GM18873 (cell line): ENCODE measurements around the gene ECI1.
"Not testable (repeated sequence)": the region's sequence is repeated elsewhere in the genome, so short reads cannot be mapped to it uniquely, and the experiment has no call there.

Source experiments
- ATAC-seq: cut with Tn5 transposase; IDR thresholded peaks from one replicate; pipeline ENCODE4 v1.9.1; 2021; ENCODE audit warnings: mild to moderate bottlenecking, moderate library complexity, moderate number of reproducible peaks; ENCODE audit not compliant: unreplicated experiment, low FRiP score

Gene ECI1

GRCh38 chr16:2258530-2258929 is 7.1 kb upstream of the ECI1 start:
- not testable (repeated sequence) for ATAC-seq

- ATAC-seq: no peak
Observed at GRCh38 chr16:2257726-2258125, 6.3 kb upstream of the ECI1 start.

DNA sequence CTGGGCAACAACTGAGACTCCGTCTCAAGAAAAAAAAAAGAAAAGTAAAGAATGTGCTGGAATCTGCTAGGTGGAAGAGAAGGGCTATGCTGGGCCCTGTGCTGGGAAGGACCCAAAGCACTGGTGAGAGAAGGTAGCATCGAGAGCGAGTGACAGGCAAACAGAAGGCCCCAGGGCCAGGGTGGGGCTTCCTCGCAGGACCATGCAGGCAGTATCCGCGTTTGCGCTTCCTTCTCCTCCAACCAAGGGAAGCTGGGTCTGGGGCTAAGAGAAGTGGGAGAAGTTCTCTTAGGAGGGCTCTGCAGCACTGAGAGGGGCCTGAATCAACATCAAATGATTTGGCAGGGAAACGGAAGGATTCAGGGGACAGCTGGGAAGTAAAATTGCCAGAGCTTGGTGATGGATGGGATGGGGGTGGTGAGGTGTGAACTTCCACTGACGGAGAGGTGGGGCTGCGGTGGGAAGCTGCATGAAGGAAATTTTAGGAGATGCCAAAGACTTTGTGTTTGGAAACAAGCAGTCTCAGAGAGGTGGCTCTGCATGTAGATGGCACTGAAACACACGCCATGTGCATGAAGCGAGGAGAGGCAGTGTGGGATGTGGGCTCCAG is 5.2 kb upstream of the ECI1 start:
- ATAC-seq: no peak

- no peak for ATAC-seq
Observed at GRCh38 chr16:2253293-2253692, 1.9 kb upstream of the ECI1 start.

DNA sequence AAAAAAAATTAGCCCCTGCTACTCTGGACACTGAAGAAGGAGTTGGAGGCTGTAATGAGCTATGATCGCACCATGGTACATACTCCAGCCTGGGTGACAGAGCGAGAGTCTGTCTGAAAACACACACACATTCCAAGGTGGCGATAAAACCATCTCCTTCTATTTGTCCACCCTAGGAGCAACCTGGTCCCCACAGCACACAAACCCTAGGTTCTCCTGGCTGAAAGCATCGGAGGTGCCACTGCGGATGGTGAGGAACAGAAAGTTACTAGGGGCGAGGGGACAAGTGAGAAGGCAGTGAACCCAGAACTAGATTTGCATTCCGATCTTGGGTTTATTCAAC is 1.4 kb upstream of the ECI1 start:
- ATAC-seq: no peak

DNA sequence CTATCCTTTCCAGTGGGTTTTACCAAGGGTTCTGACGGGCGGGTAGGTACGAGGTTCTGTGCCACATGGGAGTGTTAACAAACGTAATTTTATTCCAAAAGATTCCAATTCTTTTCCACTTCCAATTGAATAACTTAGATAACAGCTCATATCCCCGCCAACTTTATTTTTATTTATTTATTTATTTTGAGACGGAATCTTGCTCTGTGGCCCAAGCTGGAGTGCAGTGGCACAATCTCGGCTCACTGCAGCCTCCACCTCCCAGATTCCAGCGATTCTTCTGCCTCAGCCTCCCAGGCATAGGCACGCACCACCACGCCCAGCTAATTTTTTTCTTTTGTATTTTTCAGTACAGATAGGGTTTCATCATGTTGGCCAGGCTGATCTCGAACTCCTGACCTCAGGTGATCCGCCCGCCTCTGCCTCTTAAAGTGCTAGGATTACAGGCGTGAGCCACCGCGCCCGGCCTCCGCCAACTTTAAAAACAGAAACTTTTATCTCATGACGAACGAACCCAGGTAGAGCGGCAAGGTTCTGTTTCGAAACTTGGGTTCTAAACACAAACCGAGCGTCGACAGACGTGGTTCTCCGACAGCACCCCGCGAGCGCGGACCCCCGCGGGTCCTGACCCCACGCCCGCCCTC is 613 bp downstream of the ECI1 start:
- no peak for ATAC-seq

DNA sequence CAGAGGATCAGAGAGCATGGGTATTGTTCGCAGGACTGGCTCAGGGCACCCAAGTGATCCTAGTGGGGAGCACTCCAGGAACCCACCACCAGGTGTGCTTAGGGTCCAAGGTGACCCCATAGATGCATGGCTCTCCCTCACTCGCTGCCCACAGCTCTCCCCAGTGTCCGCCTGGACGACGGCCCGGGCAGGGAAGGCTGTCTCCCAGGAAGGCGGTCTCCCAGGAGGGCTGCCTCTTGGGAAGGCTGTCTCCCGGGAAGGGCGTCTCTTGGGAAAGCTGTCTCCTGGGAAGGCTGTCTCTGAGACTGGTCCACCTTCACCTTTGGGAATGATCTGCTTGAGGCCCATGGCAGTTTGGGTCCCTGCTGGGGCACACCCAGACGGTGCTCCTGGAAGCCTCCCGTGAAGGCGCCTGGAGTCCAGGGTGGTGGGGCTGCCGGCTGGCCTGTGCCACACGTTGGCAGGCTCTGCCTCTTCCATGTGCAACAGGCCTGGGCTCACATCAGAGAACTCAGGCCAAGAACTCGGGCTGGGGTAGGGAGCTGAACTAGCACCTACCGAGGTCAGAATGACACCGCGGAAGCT is 5.0 kb downstream of the ECI1 start:
- ATAC-seq: no peak

GRCh38 chr16:2244926-2245795 is 6.2 kb downstream of the ECI1 start:
- no peak for ATAC-seq

- no peak for ATAC-seq
Observed at GRCh38 chr16:2244301-2244700, 7.1 kb downstream of the ECI1 start.

DNA sequence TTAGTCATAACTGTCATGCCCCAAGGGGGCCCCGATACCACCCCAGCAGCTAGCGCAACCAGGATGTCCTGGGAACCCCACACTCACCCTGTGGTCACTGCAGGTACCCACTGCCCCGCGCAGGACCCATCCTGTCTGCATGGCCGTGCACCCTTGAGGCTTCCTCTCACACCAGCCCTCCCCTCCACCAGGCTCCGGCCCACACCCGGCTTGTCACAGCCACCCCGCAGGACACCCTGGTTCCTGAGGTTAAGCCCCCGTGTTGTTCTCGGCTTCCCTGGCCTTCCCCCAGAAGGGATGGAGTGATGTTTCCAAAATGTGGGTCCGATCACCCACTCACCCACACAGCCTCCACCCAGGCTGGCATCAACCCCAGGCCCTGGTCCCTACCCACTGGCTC is 7.6 kb downstream of the ECI1 start:
- ATAC-seq: no peak

DNA sequence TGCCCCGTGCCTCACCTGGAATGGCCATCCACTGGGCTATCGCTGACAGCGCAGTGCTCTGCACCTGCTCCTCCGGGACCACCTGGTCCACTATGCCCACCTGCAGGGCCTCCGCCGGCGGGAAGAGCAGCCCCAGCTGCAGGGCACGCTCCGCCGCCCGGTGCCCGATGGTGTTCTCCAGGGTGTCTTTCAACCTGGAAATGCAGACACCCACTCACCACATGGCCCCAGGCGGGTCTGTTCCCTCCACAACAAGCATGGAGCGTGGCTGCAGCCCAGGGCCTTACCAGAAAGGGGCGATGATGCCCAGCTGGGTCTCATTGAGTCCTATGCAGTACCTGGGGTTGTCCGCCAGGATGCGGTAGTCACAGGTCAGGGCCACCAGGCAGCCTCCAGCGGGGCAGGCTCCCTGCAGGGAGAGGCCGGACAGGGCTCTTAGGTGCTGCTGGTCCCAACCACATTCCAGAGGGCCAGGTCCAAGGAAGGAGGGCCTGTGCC is 8.3 kb downstream of the ECI1 start:
- ATAC-seq: no peak

GRCh38 chr16:2242598-2242997 is 8.8 kb downstream of the ECI1 start:
- no peak for ATAC-seq

GRCh38 chr16:2240331-2240730 is 11.1 kb downstream of the ECI1 start:
- ATAC-seq: not testable (repeated sequence)

DNA sequence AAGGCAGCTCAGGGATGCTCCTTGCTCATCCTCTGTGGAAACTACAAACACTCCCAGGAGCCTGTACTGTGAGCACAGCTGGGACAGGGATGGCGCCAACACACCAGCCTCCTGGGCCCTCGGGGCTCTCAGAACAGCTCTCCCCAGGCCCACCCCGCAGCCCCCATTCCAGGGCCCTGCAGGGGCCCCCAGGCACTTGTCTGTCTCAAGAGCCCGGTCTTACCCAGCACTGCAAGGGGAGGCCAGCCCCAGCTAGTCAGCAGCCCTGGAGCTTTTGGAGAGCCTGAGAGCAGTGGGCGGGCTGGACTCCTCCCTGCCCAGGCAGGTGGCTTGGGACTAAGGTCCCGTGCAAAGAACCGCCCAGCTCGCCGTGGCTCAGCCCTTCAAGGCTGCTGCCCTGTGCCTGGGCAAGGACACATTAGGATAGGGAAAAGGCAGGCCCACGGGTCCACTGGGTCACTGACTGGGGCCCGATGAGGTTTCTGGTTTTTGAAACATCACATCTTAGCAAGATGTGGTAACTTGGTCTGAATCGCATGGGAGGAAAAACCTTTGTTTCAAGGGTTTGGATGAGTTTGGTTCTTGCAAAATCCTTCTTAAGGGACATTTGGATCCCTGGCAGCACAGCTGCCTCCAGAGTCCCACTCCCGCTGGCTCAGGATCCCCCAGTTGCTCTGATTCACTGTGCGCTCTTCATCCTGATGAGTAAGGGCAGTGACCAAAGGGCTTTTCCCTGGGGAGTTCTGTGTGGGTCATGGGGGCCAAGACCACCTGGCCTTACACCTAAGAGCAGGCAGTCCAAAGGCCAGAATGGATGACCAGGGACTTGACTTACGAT is 12.3 kb downstream of the ECI1 start:
- no peak for ATAC-seq

GRCh38 chr16:2238150-2238837 is 13.1 kb downstream of the ECI1 start:
- no peak for ATAC-seq

DNA sequence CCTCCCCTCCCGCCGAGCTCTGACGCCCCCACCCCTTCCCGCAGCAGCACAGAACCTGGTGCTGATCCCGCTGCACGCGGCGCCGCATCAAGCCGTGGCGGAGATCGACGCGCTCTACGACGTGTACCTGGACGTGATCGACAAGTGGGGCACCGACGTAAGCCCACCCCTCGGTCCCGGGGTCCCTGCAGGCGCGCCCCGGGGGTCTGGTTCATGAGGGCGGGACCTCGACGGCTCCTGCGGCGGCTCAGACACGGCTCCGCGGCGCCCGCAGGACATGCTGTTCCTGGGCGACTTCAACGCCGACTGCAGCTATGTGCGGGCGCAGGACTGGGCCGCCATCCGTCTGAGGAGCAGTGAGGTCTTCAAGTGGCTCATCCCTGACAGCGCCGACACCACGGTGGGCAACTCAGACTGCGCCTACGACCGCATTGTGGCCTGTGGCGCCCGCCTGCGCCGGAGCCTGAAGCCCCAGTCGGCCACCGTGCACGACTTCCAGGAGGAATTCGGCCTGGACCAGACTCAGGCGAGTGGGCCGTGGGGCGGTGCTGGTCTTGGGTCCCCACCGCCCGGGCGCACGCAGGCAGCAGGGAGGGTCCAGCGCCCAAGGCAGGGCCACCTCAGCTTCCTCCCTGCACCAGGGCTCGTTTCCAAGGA is 13.8 kb downstream of the ECI1 start:
- no peak for ATAC-seq

DNA sequence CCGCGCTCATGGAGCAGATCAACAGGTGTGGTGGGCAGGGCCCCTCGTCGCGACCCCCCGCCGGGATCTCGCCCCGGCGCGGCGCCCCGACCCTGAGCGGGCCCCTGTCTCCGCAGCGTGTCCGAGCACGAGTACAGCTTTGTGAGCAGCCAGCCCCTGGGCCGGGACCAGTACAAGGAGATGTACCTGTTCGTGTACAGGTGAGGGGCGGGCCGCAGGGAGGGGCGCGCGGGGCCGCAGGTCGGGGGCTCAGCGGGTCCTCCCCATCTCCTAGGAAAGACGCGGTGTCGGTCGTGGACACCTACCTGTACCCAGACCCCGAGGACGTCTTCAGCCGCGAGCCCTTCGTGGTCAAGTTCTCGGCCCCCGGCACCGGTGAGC is 14.3 kb downstream of the ECI1 start:
- no peak for ATAC-seq

DNA sequence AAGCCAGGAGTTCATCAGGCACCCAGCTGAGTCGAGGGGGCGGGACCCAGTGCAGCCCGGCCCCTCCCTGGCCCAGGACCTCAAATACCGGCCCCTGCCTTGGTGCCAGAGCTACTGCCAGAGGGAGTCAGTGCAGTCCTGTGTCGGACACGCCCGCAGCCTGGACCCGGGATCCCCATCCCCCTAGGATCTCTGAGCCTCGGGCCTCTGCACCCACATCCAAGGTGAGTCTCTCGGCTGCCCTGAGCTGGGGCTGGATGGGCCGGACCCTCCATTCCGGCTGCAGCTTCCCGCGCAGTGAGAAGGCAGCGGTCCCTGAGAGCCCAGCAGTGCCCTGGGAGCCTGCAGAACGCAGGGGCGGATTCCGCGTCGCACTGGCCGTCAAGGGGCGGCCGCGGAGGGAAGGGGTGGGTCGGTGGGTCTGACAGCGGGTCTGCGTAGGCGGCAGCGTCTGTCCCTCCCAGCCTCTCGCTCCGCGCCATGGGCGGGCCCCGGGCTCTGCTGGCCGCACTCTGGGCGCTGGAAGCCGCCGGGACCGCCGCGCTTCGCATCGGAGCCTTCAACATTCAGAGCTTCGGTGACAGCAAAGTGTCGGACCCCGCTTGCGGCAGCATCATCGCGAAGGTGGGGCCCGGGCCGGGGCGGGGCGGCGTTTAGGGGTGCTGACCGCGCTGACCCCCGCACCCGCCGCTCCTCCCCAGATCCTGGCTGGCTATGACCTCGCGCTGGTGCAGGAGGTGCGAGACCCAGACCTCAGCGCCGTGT is 14.9 kb downstream of the ECI1 start, which contains the start of gene DNASE1L2:
Gene DNASE1L2, plus strand, starts transcription at position 108 of the 765 bp plus-strand sequence. Its CDS starts 373 bp downstream, at position 481.
- no peak for ATAC-seq
